T-helper 1 cell treated with Interleukin-12 subunit alpha and Interleukin-12 subunit beta and Interleukin-4 antibody, amounts not matched to agents 30 μg/mL and 1 μg/mL, for 36 hours (primary cell): ENCODE measurements around the gene ATP1A3.
"Not testable (repeated sequence)": the region's sequence is repeated elsewhere in the genome, so short reads cannot be mapped to it uniquely, and the experiment has no call there.

ENCODE experiments used
- H3K27ac Mint-ChIP-seq: one replicate; pipeline ENCODE4 v1.8.0; 2021; ENCODE audit warnings: mild to moderate bottlenecking, mixed read lengths
- H3K27me3 Mint-ChIP-seq: one replicate; pipeline ENCODE4 v1.8.0; 2021; ENCODE audit warnings: low read depth, mixed read lengths
- H3K36me3 Mint-ChIP-seq: one replicate; pipeline ENCODE4 v1.8.0; 2021; ENCODE audit warnings: low read depth, mixed read lengths
- H3K4me1 Mint-ChIP-seq: one replicate; pipeline ENCODE4 v1.8.0; 2021; ENCODE audit warnings: low read depth, mixed read lengths
- H3K4me3 Mint-ChIP-seq: one replicate; pipeline ENCODE4 v1.8.0; 2021; ENCODE audit warnings: mild to moderate bottlenecking, moderate library complexity, mixed read lengths
- H3K9me3 Mint-ChIP-seq: one replicate; pipeline ENCODE4 v1.8.0; 2021; ENCODE audit warnings: mixed read lengths

ATP1A3 gene

GRCh38 chr19:41997851-41998229 lies 3.8 kb upstream of the ATP1A3 start:
- no peak overlapping the region for H3K4me3 Mint-ChIP-seq
- peaks cover 74% of the 10 kb centered on the region for H3K27me3 Mint-ChIP-seq
- H3K9me3 Mint-ChIP-seq: no peaks in the 10 kb centered on the region
- H3K36me3 Mint-ChIP-seq: no peaks in the 10 kb centered on the region
- peaks cover 16% of the 10 kb centered on the region for H3K4me1 Mint-ChIP-seq
- no peak overlapping the region for H3K27ac Mint-ChIP-seq

GRCh38 chr19:41997121-41997850 lies 3.3 kb upstream of the ATP1A3 start:
- H3K36me3 Mint-ChIP-seq: no peaks in the 10 kb centered on the region
- peaks cover 16% of the 10 kb centered on the region for H3K4me1 Mint-ChIP-seq
- peaks cover 78% of the 10 kb centered on the region for H3K27me3 Mint-ChIP-seq
- no peaks in the 10 kb centered on the region for H3K9me3 Mint-ChIP-seq
- no peak overlapping the region for H3K4me3 Mint-ChIP-seq
- no peak overlapping the region for H3K27ac Mint-ChIP-seq

- H3K27me3 Mint-ChIP-seq: peaks cover 67% of the 10 kb centered on the region
- H3K27ac Mint-ChIP-seq: no peak overlapping the region
- H3K4me1 Mint-ChIP-seq: peaks cover 15% of the 10 kb centered on the region
- H3K36me3 Mint-ChIP-seq: no peaks in the 10 kb centered on the region
- no peak overlapping the region for H3K4me3 Mint-ChIP-seq
- H3K9me3 Mint-ChIP-seq: no peaks in the 10 kb centered on the region
Measured at GRCh38 chr19:41995959-41996797, 2.1 kb upstream of the ATP1A3 start.

GRCh38 chr19:41994994-41995958 lies 1.2 kb upstream of the ATP1A3 start:
- H3K27me3 Mint-ChIP-seq: peaks cover 58% of the 10 kb centered on the region
- H3K4me1 Mint-ChIP-seq: peaks cover 15% of the 10 kb centered on the region

GRCh38 chr19:41994521-41994971 lies 516 bp upstream of the ATP1A3 start:
- Mint-ChIP-seq H3K36me3 (no peaks in the 10 kb centered on the region), H3K4me3 (no peak overlapping the region), H3K4me1 (peaks cover 14% of the 10 kb centered on the region), H3K9me3 (no peaks in the 10 kb centered on the region), H3K27me3 (peaks cover 51% of the 10 kb centered on the region), H3K27ac (no peak overlapping the region)

More at GRCh38 chr19:41994994-41995958, 1.2 kb upstream of the ATP1A3 start:
- no peaks in the 10 kb centered on the region for H3K9me3 Mint-ChIP-seq
- no peak overlapping the region for H3K27ac Mint-ChIP-seq
- H3K4me3 Mint-ChIP-seq: peak overlapping the region; percentile 11
- H3K36me3 Mint-ChIP-seq: no peaks in the 10 kb centered on the region

- not testable (repeated sequence) for H3K4me1 Mint-ChIP-seq, H3K9me3 Mint-ChIP-seq, H3K36me3 Mint-ChIP-seq, H3K27ac Mint-ChIP-seq, H3K4me3 Mint-ChIP-seq
- peaks cover 34% of the 10 kb centered on the region for H3K27me3 Mint-ChIP-seq
Measured at GRCh38 chr19:41991925-41992569, 2.0 kb downstream of the ATP1A3 start.

GRCh38 chr19:41991025-41991424 lies 3.0 kb downstream of the ATP1A3 start:
- Mint-ChIP-seq H3K27ac (no peak overlapping the region), H3K4me3 (no peak overlapping the region), H3K9me3 (no peaks in the 10 kb centered on the region), H3K4me1 (peaks cover 4% of the 10 kb centered on the region), H3K27me3 (peaks cover 25% of the 10 kb centered on the region), H3K36me3 (no peaks in the 10 kb centered on the region)

- no peak overlapping the region for H3K4me3 Mint-ChIP-seq
- H3K36me3 Mint-ChIP-seq: no peaks in the 10 kb centered on the region
- H3K27me3 Mint-ChIP-seq: peaks cover 22% of the 10 kb centered on the region
- H3K27ac Mint-ChIP-seq: no peak overlapping the region
- H3K4me1 Mint-ChIP-seq: peaks cover 4% of the 10 kb centered on the region
- H3K9me3 Mint-ChIP-seq: no peaks in the 10 kb centered on the region
Measured at GRCh38 chr19:41990615-41991014, 3.4 kb downstream of the ATP1A3 start.

GRCh38 chr19:41990028-41990427 lies 4.0 kb downstream of the ATP1A3 start:
- H3K36me3 Mint-ChIP-seq: no peaks in the 10 kb centered on the region
- no peaks in the 10 kb centered on the region for H3K9me3 Mint-ChIP-seq
- peaks cover 16% of the 10 kb centered on the region for H3K27me3 Mint-ChIP-seq
- no peak overlapping the region for H3K4me3 Mint-ChIP-seq
- H3K4me1 Mint-ChIP-seq: peaks cover 3% of the 10 kb centered on the region
- H3K27ac Mint-ChIP-seq: no peak overlapping the region

- Mint-ChIP-seq H3K36me3 (no peaks in the 10 kb centered on the region), H3K4me1 (peaks cover 3% of the 10 kb centered on the region), H3K27me3 (peaks cover 10% of the 10 kb centered on the region), H3K27ac (no peak overlapping the region), H3K9me3 (no peaks in the 10 kb centered on the region), H3K4me3 (no peak overlapping the region)
Measured at GRCh38 chr19:41988947-41989346, 5.1 kb downstream of the ATP1A3 start.

GRCh38 chr19:41987141-41987860 lies 6.7 kb downstream of the ATP1A3 start:
- H3K4me1 Mint-ChIP-seq: no peaks in the 10 kb centered on the region
- H3K4me3 Mint-ChIP-seq: no peak overlapping the region
- H3K27ac Mint-ChIP-seq: no peak overlapping the region
- H3K9me3 Mint-ChIP-seq: no peaks in the 10 kb centered on the region
- peaks cover under 1% of the 10 kb centered on the region for H3K27me3 Mint-ChIP-seq
- no peaks in the 10 kb centered on the region for H3K36me3 Mint-ChIP-seq

- H3K9me3 Mint-ChIP-seq: no peaks in the 10 kb centered on the region
- H3K36me3 Mint-ChIP-seq: no peaks in the 10 kb centered on the region
- no peak overlapping the region for H3K27ac Mint-ChIP-seq
- H3K27me3 Mint-ChIP-seq: no peaks in the 10 kb centered on the region
- H3K4me1 Mint-ChIP-seq: no peaks in the 10 kb centered on the region
- no peak overlapping the region for H3K4me3 Mint-ChIP-seq
Measured at GRCh38 chr19:41984961-41985360, 9.1 kb downstream of the ATP1A3 start.

- Mint-ChIP-seq H3K36me3 (no peaks in the 10 kb centered on the region), H3K27ac (no peak overlapping the region), H3K27me3 (no peaks in the 10 kb centered on the region), H3K4me3 (no peak overlapping the region), H3K9me3 (no peaks in the 10 kb centered on the region), H3K4me1 (no peaks in the 10 kb centered on the region)
Measured at GRCh38 chr19:41981724-41982123, 12.3 kb downstream of the ATP1A3 start.
